AML-193 (cell line): Measurements from ENCODE around the gene CDC37L1.
"Not testable (repeated sequence)": the region's sequence is repeated elsewhere in the genome, so short reads cannot be mapped to it uniquely, and the experiment has no call there.

Experiments
- DNase-seq, 2 experiments: peaks; one replicate each; lab custom pipeline; 2025; lab: John Stamatoyannopoulos, UW

CDC37L1 gene

DNA sequence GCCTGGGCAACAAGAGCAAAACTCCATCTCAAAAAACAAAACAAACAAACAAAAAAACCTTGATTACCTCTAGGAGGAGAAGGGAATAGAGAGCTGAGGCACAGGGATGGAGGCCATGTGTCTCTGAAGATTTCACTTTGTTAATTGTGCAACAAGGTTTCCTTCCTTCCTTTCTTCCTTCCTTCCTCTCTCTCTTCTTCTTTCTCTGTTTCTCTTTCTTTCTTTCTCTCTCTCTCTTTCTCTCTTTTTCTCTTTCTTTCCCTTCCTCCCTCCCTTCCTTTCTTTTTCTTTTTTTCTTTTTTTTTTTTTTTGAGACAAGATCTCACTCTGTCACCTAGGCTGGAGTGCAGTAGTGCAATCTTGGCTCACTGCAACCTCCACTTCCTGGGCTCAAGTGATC, 75.2 kb downstream of the CDC37L1 start:
- not testable (repeated sequence) for DNase-seq

DNA sequence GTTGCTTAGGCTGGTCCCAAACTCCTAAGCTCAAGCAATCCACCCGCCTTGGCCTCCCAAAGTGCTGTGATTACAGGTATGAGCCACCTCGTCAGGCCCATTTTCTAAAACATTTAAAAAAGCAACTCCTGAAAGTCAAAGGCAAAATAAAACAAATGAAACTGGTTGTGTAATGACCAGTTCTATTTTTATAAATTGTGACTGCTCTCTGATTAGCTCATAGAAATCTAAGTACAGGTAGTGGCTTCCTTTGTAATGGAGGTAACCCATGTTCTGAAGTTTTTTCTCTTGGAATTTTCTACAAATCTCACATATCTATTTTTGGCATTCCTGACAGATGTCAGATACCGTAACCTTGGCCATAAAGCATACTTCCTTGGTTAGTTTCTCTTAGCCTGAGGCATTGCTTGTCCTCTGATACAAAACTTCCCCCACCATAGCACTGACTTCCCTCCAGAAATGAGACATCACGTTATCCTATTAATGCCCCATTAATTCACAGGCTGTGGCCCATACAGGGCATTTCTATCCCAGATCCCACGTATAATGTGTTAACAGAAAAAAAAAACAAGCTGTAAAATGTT, 75.7 kb downstream of the CDC37L1 start:
- no peak for DNase-seq

DNA sequence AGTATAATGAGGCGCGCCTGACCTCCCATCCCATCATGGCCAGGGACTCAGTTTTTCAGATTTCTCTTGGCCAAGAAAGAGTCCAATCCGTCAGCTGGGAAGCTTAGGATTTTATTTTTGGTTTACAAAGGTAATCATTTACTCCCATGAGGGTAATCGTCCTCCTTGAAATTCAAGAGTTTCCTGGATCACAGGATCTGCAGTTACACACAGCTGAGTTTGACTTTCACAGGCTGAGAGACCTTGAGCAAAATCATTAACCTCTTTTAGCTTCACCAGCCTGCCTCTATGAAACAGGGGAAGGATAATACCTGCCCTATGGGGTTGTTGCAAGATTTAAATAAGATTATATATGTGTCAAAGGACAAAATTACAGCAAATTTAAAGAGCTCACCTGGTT, 77.1 kb downstream of the CDC37L1 start:
- no peak for DNase-seq
